Glutamatergic neuron (in vitro differentiated cells): ENCODE data around the gene LRRC56. TPM values are rescaled to one million over a fixed set of nuclear protein-coding genes. Genes with fewer than 3 reads are reported as not detected.

Experiments
- DNase-seq: peaks from one replicate; pipeline ENCODE4 v3.0.0; 2022
- H3K27ac Mint-ChIP-seq: one replicate; pipeline ENCODE4 v1.8.0; 2020; ENCODE audit warnings: mild to moderate bottlenecking, mixed read lengths, inconsistent platforms; ENCODE audit not compliant: unreplicated experiment
- H3K27me3 Mint-ChIP-seq: one replicate; pipeline ENCODE4 v1.8.0; 2020; ENCODE audit warnings: mild to moderate bottlenecking, moderate library complexity, mixed read lengths, inconsistent platforms; ENCODE audit not compliant: unreplicated experiment
- H3K36me3 Mint-ChIP-seq: one replicate; pipeline ENCODE4 v1.8.0; 2020; ENCODE audit warnings: mild to moderate bottlenecking, mixed read lengths, inconsistent platforms; ENCODE audit not compliant: unreplicated experiment
- H3K4me1 Mint-ChIP-seq: one replicate; pipeline ENCODE4 v1.8.0; 2020; ENCODE audit warnings: mild to moderate bottlenecking, low read depth, mixed read lengths, inconsistent platforms; ENCODE audit not compliant: unreplicated experiment
- H3K4me3 Mint-ChIP-seq: one replicate; pipeline ENCODE4 v1.8.0; 2020; ENCODE audit warnings: mild to moderate bottlenecking, mixed read lengths, inconsistent platforms; ENCODE audit not compliant: unreplicated experiment
- H3K9me3 Mint-ChIP-seq: one replicate; pipeline ENCODE4 v1.8.0; 2020; ENCODE audit warnings: mild to moderate bottlenecking, moderate library complexity, mixed read lengths, inconsistent platforms; ENCODE audit not compliant: unreplicated experiment
- CTCF ChIP-seq: fragments of 200-600 bp; sonication (generic); IDR thresholded peaks from one replicate; pipeline ENCODE4 v1.5.0; 2021; ENCODE audit not compliant: partially characterized antibody, unreplicated experiment
- total RNA-seq: library from RNA; stranded (reverse); fragmentation: NEBNext Ultra II Directional; extraction: Animal tissue kit (Norgen Biotek cat#: 25700); gene quantifications from one replicate; pipeline ENCODE4 v1.2.1, GENCODE V29; 2021; ENCODE audit not compliant: unreplicated experiment

The LRRC56 gene
- total RNA-seq, 1 donor from 2014 or later = 2.6 TPM

DNA sequence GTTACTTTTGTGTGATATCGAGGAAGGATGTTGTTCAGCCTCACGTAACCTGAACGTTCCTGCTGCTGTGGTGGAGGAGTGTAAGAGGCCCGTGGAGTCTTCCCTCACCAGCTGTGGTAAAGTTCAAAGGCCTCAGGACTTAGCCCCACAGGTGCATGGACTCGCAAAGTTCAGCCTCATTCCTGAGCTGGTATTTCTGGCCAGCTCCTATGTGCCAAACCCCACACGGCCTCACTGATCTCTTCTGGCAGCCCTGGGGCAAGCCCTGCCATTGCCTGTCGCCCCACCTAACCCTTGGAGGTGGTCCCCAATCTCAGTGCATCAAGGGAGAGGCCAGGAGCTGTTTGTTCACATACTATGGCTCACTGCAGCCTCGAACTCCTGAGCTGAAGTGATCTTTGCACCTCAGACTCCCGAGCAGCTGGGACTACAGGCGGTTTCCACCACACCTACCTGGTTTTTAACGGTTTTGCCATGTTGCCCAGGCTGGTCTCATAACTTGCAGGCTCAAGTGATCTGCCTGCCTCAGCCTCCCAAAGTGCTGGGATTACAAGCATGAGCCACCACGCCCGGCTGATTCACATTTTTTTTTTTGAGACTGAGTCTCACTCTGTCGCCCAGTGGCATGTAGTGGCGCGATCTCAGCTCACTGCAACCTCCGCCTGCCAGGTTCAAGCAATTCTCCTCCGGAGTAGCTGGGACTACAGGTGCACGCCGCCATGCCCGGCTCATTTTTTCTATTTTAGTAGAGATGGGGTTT lies 41.1 kb downstream of the LRRC56 start:
- Mint-ChIP-seq H3K4me3 (peak overlapping the region; percentile 95), H3K27ac (no peak overlapping the region), H3K4me1 (peaks cover 26% of the 10 kb centered on the region), H3K36me3 (no peaks in the 10 kb centered on the region), H3K27me3 (peaks cover 16% of the 10 kb centered on the region), H3K9me3 (peaks cover 12% of the 10 kb centered on the region)
- no peak for DNase-seq
- TF ChIP-seq CTCF = no peak

GRCh38 chr11:579830-580601 lies 42.7 kb downstream of the LRRC56 start:
- Mint-ChIP-seq H3K4me1 (peaks cover 17% of the 10 kb centered on the region), H3K4me3 (peak overlapping the region; percentile 42), H3K9me3 (peaks cover 6% of the 10 kb centered on the region), H3K27me3 (peaks cover 10% of the 10 kb centered on the region), H3K27ac (no peak overlapping the region), H3K36me3 (no peaks in the 10 kb centered on the region)
- no peak for TF ChIP-seq CTCF
- no peak for DNase-seq

DNA sequence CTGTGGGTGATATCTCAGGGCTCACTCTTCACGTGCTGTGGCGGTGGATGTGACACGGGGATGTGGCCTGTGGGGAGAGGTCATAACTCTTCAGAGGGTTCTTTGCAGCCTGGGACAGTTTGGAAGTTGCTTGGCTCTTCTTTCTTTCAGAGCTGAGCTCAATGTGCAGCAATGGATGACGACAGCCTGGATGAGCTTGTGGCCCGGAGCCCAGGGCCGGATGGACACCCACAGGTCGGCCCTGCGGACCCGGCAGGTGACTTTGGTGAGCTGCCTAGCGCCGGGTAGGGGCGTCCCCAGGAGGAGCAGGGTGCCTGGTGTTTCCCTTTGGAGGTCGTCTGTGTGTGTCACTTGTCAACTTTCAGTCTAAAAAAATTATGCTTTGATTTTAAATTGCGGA lies 44.0 kb downstream of the LRRC56 start:
- H3K9me3 Mint-ChIP-seq = peaks cover 4% of the 10 kb centered on the region
- H3K27me3 Mint-ChIP-seq = peaks cover 6% of the 10 kb centered on the region
- TF ChIP-seq CTCF = no peak
- H3K4me3 Mint-ChIP-seq = peak overlapping the region; percentile 5
- no peak for DNase-seq
- no peaks in the 10 kb centered on the region for H3K36me3 Mint-ChIP-seq
- H3K4me1 Mint-ChIP-seq = peaks cover 15% of the 10 kb centered on the region
- H3K27ac Mint-ChIP-seq = peak overlapping the region; percentile 65

DNA sequence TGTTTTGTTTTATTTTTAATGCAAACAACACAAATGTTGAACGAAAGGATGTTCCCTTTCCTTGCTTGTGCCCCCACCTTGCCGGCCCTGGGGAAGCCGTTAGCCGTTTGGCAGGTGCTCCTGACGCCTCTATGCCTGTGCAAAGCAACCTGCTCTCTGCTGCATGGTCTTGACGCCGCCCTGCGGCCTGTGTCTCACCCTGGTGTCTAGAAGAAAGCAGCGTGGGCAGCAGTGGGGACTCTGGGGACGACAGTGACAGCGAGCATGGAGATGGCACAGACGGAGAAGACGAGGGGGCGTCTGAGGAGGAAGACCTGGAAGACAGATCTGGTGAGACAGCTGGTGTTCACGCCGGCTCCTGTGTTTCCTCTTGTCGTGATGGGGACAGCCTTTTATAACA lies 44.4 kb downstream of the LRRC56 start:
- TF ChIP-seq CTCF = no peak
- DNase-seq = no peak
- Mint-ChIP-seq H3K27ac (peak overlapping the region; percentile 28), H3K27me3 (peaks cover 6% of the 10 kb centered on the region), H3K36me3 (no peaks in the 10 kb centered on the region), H3K4me1 (peaks cover 15% of the 10 kb centered on the region), H3K4me3 (no peak overlapping the region), H3K9me3 (peaks cover 4% of the 10 kb centered on the region)

DNA sequence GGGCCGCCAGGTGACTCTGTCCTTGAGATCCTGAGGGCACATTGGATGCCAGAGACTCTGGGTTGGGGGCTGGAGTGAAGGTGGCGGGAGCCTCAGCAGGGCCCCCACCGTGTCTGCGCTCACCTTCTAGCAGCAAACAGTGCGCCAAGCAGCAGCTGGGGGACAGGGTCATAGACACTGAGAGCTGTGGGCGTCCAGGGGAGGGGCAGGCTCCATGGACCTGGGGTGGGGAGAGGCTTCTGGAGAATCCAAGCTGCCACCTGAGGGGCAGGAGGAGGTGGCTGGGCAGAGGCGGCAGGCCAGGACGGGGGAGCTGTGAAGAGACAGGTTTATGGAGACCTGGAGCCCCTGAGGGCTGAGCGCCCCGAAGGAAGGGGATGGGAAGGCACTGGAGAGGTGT lies 47.0 kb downstream of the LRRC56 start:
- Mint-ChIP-seq H3K27me3 (peaks cover 3% of the 10 kb centered on the region), H3K4me1 (peaks cover 7% of the 10 kb centered on the region), H3K9me3 (peaks cover 1% of the 10 kb centered on the region), H3K36me3 (no peaks in the 10 kb centered on the region), H3K27ac (no peak overlapping the region), H3K4me3 (no peak overlapping the region)
- DNase-seq = no peak
- TF ChIP-seq CTCF = no peak
